ENCODE data around the gene AGAP3. TPM values are rescaled to one million over a fixed set of nuclear protein-coding genes. Genes with fewer than 3 reads are reported as not detected.

The AGAP3 gene
- total RNA-seq, 1 donor from 2014 or later: 7.4 TPM

DNA sequence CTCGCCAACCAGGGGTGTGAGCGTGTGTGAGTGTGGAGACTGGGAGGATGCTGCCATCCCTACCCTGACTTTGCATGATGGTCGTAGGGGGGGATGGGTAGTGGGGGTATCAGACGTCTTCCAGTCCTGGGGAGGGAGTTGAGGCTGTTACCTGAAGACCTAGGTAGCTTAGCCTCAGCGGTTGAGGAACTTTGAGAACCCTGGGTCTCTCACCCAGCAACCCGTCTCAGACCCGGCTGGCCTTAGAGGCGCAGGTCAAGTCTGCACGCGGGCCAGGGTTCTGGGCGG lies 24.2 kb upstream of the AGAP3 start:
- no peak overlapping the region for H3K27ac Mint-ChIP-seq
- no peak for TF ChIP-seq CTCF (IDR thresholded peaks at IDR 0.05)
- POLR2A ChIA-PET: no interaction called here
- peaks cover 33% of the 10 kb centered on the region for H3K4me1 Mint-ChIP-seq
- CTCF ChIA-PET: no interaction called here
- H3K4me3 Mint-ChIP-seq: no peak overlapping the region
- intact Hi-C loops (cut with micrococcal nuclease): no loop called here
- peaks cover 28% of the 10 kb centered on the region for H3K36me3 Mint-ChIP-seq (ENCODE audit: low read depth)
- no peaks in the 10 kb centered on the region for H3K9me3 Mint-ChIP-seq
- H3K27me3 Mint-ChIP-seq: no peaks in the 10 kb centered on the region
- ATAC-seq (ENCODE audit: low read depth) (no peak), DNase-seq (no peak)

DNA sequence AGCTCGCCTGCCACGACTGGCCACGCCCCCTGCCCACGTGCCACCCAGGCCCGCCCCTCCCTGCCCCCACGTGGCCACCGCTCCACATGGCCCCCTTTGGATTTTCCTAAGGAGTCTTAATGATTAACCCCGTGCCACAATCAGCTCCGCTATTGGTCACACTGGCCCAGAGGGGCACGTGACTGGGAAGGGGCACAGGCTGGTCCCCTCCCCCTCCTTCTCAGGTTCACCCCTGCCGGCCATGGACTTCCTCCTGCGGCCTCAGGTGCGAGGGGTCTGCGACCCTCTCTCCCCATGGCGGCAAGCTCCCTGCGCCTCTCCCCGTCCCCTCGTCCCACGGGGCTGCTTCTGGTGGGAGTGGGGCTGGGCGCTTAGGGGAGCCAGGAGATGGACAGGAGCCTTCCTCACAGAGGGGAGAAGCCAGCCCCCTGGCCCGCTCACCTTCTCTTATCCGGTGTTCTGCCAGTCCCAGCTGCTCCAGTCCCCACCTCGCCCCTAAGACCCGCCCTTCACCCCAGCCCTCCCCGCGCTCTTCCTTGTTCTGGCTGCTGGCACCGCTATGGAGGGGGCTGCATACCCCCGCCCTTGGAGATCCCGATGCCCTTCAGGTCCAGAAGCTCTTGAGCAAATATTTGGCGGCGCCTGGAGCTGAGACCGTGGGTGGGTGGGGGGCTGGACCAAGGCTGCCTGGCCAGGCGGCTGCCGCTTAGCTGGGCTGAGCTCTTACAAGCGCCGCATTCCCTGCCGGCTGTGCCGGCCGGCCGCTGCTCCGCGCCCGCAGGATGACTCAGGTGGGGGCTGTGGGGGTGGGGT lies 23.7 kb upstream of the AGAP3 start:
- Mint-ChIP-seq H3K4me1 (peaks cover 27% of the 10 kb centered on the region), H3K27me3 (no peaks in the 10 kb centered on the region), H3K4me3 (no peak overlapping the region), H3K9me3 (no peaks in the 10 kb centered on the region), H3K27ac (no peak overlapping the region), H3K36me3 (ENCODE audit: low read depth) (peaks cover 33% of the 10 kb centered on the region)
- CTCF ChIA-PET: no interaction called here
- intact Hi-C loops (cut with micrococcal nuclease): no loop called here
- no peak for ATAC-seq (ENCODE audit: low read depth)
- TF ChIP-seq CTCF (IDR thresholded peaks at IDR 0.05): no peak
- POLR2A ChIA-PET: interaction anchor here (0.6 to 0.9 kb wide), 2 partner anchors 50 to 814 kb away, joined by 3 read pairs; partner anchors contain the start of gene PRKAG2
- no peak for DNase-seq

- no peak for TF ChIP-seq CTCF (IDR thresholded peaks at IDR 0.05)
- Mint-ChIP-seq H3K9me3 (no peaks in the 10 kb centered on the region), H3K27me3 (no peaks in the 10 kb centered on the region), H3K4me3 (no peak overlapping the region), H3K4me1 (peaks cover 27% of the 10 kb centered on the region), H3K36me3 (ENCODE audit: low read depth) (peaks cover 38% of the 10 kb centered on the region), H3K27ac (no peak overlapping the region)
- intact Hi-C loops (cut with micrococcal nuclease): no loop called here
- DNase-seq (no peak), ATAC-seq (ENCODE audit: low read depth) (no peak)
- ChIA-PET CTCF (no interaction called here), POLR2A (interaction anchor here (0.6 to 0.9 kb wide), 3 partner anchors 17 to 814 kb away, joined by 3 read pairs; partner anchors contain the start of genes FASTK and PRKAG2)
Observed at GRCh38 chr7:151063212-151063561, 23.1 kb upstream of the AGAP3 start.

DNA sequence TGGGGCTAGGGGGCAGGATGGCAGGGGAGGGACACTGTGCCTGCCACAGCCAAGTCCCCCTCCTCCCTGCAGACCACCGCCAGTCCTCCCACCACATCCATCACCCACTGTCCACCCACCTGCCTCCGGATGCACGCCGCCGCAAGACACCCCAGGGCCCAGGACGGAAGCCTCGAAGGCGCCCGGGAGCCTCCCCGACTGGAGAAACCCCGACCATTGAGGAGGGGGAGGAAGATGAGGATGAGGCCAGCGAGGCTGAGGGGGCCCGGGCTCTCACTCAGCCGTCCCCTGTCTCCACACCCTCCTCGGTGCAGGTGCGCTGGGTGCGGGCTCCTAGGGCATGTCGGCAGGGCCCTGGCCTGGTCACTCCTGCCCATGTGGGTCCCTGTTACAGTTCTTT lies 21.8 kb upstream of the AGAP3 start:
- TF ChIP-seq CTCF (IDR thresholded peaks at IDR 0.05): no peak
- Mint-ChIP-seq H3K27me3 (no peaks in the 10 kb centered on the region), H3K36me3 (ENCODE audit: low read depth) (peaks cover 39% of the 10 kb centered on the region), H3K4me1 (peaks cover 18% of the 10 kb centered on the region), H3K27ac (no peak overlapping the region), H3K9me3 (no peaks in the 10 kb centered on the region), H3K4me3 (no peak overlapping the region)
- intact Hi-C loops (cut with micrococcal nuclease): no loop called here
- DNase-seq (no peak), ATAC-seq (ENCODE audit: low read depth) (no peak)
- ChIA-PET POLR2A (interaction anchor here (0.6 kb wide), 1 partner anchor 51 kb away, joined by 6 read pairs; no protein-coding TSS in a partner anchor), CTCF (no interaction called here)

DNA sequence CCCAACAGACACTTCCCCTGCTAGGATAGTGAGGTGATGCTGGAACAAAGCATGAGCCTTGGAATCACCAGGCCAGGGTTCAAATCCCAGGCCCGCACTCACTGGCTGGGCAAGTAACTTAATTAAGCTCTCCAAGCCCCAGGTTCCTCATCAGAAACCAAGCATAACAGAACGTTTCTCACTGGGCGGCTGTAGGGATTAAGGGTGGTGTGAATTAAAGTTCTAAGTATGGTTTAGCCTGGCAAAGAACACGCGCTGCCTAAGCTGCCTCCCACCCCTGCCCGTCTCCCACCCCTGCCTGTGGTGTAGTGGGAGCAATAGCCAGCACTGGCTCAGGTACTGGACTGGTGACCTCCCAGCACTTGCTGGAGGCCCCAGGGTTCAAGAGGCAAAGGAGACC lies 21.3 kb upstream of the AGAP3 start:
- Mint-ChIP-seq H3K27me3 (no peaks in the 10 kb centered on the region), H3K9me3 (no peaks in the 10 kb centered on the region), H3K4me3 (no peak overlapping the region), H3K27ac (no peak overlapping the region), H3K36me3 (ENCODE audit: low read depth) (peaks cover 42% of the 10 kb centered on the region), H3K4me1 (peaks cover 17% of the 10 kb centered on the region)
- no peak for TF ChIP-seq CTCF (IDR thresholded peaks at IDR 0.05)
- ATAC-seq (ENCODE audit: low read depth) (no peak), DNase-seq (no peak)
- intact Hi-C loops (cut with micrococcal nuclease): no loop called here
- ChIA-PET POLR2A (no interaction called here), CTCF (no interaction called here)

All from activated B cell treated with CpG ODN at 0.5 μM for 24 hours (primary cell).